Glutamatergic neuron (in vitro differentiated cells): ENCODE data around the gene PERM1. TPM values are rescaled to one million over a fixed set of nuclear protein-coding genes. Genes with fewer than 3 reads are reported as not detected.
A peak's percentile ranks its signal among the peaks of the same experiment; 100 is the strongest.
"Not testable (repeated sequence)": the region's sequence is repeated elsewhere in the genome, so short reads cannot be mapped to it uniquely, and the experiment has no call there.

Source experiments
- DNase-seq: peaks from one replicate; pipeline ENCODE4 v3.0.0; 2022
- H3K27ac Mint-ChIP-seq: one replicate; pipeline ENCODE4 v1.8.0; 2020; ENCODE audit warnings: mild to moderate bottlenecking, mixed read lengths, inconsistent platforms; ENCODE audit not compliant: unreplicated experiment
- H3K27me3 Mint-ChIP-seq: one replicate; pipeline ENCODE4 v1.8.0; 2020; ENCODE audit warnings: mild to moderate bottlenecking, moderate library complexity, mixed read lengths, inconsistent platforms; ENCODE audit not compliant: unreplicated experiment
- H3K36me3 Mint-ChIP-seq: one replicate; pipeline ENCODE4 v1.8.0; 2020; ENCODE audit warnings: mild to moderate bottlenecking, mixed read lengths, inconsistent platforms; ENCODE audit not compliant: unreplicated experiment
- H3K4me1 Mint-ChIP-seq: one replicate; pipeline ENCODE4 v1.8.0; 2020; ENCODE audit warnings: mild to moderate bottlenecking, low read depth, mixed read lengths, inconsistent platforms; ENCODE audit not compliant: unreplicated experiment
- H3K4me3 Mint-ChIP-seq: one replicate; pipeline ENCODE4 v1.8.0; 2020; ENCODE audit warnings: mild to moderate bottlenecking, mixed read lengths, inconsistent platforms; ENCODE audit not compliant: unreplicated experiment
- H3K9me3 Mint-ChIP-seq: one replicate; pipeline ENCODE4 v1.8.0; 2020; ENCODE audit warnings: mild to moderate bottlenecking, moderate library complexity, mixed read lengths, inconsistent platforms; ENCODE audit not compliant: unreplicated experiment
- CTCF ChIP-seq: fragments of 200-600 bp; sonication (generic); IDR thresholded peaks from one replicate; pipeline ENCODE4 v1.5.0; 2021; ENCODE audit not compliant: partially characterized antibody, unreplicated experiment
- total RNA-seq: library from RNA; stranded (reverse); fragmentation: NEBNext Ultra II Directional; extraction: Animal tissue kit (Norgen Biotek cat#: 25700); gene quantifications from one replicate; pipeline ENCODE4 v1.2.1, GENCODE V29; 2021; ENCODE audit not compliant: unreplicated experiment

Gene PERM1
- total RNA-seq, 1 donor from 2014 or later = 0.32 TPM

GRCh38 chr1:952201-952600 is 29.7 kb downstream of the PERM1 start:
- H3K36me3 Mint-ChIP-seq = no peaks in the 10 kb centered on the region
- no peak overlapping the region for H3K27ac Mint-ChIP-seq
- no peak for TF ChIP-seq CTCF
- H3K4me3 Mint-ChIP-seq = no peak overlapping the region
- DNase-seq = no peak
- peaks cover 2% of the 10 kb centered on the region for H3K27me3 Mint-ChIP-seq
- H3K4me1 Mint-ChIP-seq = no peaks in the 10 kb centered on the region
- peaks cover 1% of the 10 kb centered on the region for H3K9me3 Mint-ChIP-seq

DNA sequence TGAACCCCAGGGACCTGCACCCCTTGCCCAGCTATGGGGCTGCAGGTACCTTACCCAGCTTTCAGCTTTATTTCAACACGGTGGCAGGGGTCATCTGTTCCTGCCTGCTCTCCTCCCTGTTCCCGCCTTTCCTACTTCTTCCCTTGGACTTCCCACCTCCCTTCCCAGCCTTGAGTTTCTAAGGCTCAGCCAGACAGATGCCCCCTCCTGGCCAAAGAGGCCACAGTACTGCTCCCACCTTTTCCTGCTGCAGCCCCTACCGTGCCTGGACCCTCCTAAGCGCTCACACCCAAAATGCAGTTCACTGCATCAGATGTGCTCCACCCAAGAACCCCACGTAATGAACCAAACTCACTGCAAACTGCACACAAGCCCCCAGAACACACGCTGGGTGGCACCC is 30.5 kb downstream of the PERM1 start:
- H3K36me3 Mint-ChIP-seq = no peaks in the 10 kb centered on the region
- H3K9me3 Mint-ChIP-seq = peaks cover 1% of the 10 kb centered on the region
- H3K27me3 Mint-ChIP-seq = peaks cover 4% of the 10 kb centered on the region
- H3K27ac Mint-ChIP-seq = peak overlapping the region; percentile 4
- no peaks in the 10 kb centered on the region for H3K4me1 Mint-ChIP-seq
- no peak overlapping the region for H3K4me3 Mint-ChIP-seq
- TF ChIP-seq CTCF = peak; percentile 41
- DNase-seq = no peak

GRCh38 chr1:950881-951280 is 31.0 kb downstream of the PERM1 start:
- no peaks in the 10 kb centered on the region for H3K36me3 Mint-ChIP-seq

DNA sequence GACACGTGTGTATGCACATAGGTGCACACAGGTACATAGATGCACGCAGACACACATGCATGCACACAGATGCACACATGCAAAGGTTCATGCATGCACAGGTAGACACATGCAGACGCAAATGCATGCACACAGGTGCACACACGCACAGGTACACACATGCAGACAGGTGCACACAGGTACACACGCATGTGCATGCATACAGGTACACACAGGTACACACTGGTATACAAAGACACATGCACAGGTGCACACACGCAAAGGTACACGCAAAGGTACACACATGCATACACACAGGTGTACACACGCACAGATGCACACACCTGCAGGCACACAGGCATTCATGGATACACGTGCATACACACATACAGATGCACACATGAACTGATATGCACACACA is 31.6 kb downstream of the PERM1 start:
- Mint-ChIP-seq H3K27ac (no peak overlapping the region), H3K9me3 (peaks cover 6% of the 10 kb centered on the region), H3K27me3 (peaks cover 4% of the 10 kb centered on the region), H3K4me1 (peaks cover 4% of the 10 kb centered on the region), H3K4me3 (peak overlapping the region; percentile 49), H3K36me3 (no peaks in the 10 kb centered on the region)
- no peak for DNase-seq
- TF ChIP-seq CTCF = no peak

More at GRCh38 chr1:950881-951280, 31.0 kb downstream of the PERM1 start:
- Mint-ChIP-seq H3K4me1 (no peaks in the 10 kb centered on the region), H3K4me3 (peak overlapping the region; percentile 49), H3K9me3 (peaks cover 3% of the 10 kb centered on the region), H3K27me3 (peaks cover 4% of the 10 kb centered on the region), H3K27ac (no peak overlapping the region)
- no peak for DNase-seq
- no peak for TF ChIP-seq CTCF

DNA sequence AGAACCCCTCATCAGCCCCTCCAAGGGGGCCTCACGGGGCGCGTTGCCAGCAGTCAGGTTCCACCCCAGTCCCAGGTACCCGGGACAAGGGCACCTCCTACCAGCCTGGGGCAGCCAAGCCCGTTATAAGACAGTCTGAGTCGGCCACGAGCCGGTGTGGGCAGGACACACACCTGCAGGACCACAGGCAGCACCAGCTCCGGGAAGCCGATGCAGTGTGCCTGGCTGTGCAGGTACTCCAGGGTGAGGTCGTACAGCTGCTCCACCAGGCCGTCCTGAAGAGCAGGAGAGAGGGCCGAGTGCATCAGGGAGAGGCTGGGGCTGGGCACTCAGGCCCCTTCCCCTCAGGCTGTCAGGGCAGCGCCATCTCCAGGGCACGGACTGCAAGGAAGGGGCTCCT is 33.9 kb downstream of the PERM1 start:
- Mint-ChIP-seq H3K4me3 (no peak overlapping the region), H3K9me3 (peaks cover 11% of the 10 kb centered on the region), H3K27me3 (peaks cover 12% of the 10 kb centered on the region), H3K36me3 (no peaks in the 10 kb centered on the region), H3K27ac (no peak overlapping the region), H3K4me1 (peaks cover 11% of the 10 kb centered on the region)
- no peak for TF ChIP-seq CTCF
- no peak for DNase-seq

- H3K27ac Mint-ChIP-seq, H3K4me3 Mint-ChIP-seq, H3K36me3 Mint-ChIP-seq, DNase-seq: not testable (repeated sequence)
- Mint-ChIP-seq H3K27me3 (peaks cover 12% of the 10 kb centered on the region), H3K9me3 (peaks cover 11% of the 10 kb centered on the region), H3K4me1 (peaks cover 11% of the 10 kb centered on the region)
Observed at GRCh38 chr1:946811-947210, 35.1 kb downstream of the PERM1 start.
